HG02938 (cell line): Measurements from ENCODE around the gene HJV.

Experiments
- ATAC-seq: cut with Tn5 transposase; IDR thresholded peaks from one replicate; pipeline ENCODE4 v1.9.1; 2021; ENCODE audit warnings: mild to moderate bottlenecking, moderate library complexity; ENCODE audit not compliant: unreplicated experiment

HJV gene

DNA sequence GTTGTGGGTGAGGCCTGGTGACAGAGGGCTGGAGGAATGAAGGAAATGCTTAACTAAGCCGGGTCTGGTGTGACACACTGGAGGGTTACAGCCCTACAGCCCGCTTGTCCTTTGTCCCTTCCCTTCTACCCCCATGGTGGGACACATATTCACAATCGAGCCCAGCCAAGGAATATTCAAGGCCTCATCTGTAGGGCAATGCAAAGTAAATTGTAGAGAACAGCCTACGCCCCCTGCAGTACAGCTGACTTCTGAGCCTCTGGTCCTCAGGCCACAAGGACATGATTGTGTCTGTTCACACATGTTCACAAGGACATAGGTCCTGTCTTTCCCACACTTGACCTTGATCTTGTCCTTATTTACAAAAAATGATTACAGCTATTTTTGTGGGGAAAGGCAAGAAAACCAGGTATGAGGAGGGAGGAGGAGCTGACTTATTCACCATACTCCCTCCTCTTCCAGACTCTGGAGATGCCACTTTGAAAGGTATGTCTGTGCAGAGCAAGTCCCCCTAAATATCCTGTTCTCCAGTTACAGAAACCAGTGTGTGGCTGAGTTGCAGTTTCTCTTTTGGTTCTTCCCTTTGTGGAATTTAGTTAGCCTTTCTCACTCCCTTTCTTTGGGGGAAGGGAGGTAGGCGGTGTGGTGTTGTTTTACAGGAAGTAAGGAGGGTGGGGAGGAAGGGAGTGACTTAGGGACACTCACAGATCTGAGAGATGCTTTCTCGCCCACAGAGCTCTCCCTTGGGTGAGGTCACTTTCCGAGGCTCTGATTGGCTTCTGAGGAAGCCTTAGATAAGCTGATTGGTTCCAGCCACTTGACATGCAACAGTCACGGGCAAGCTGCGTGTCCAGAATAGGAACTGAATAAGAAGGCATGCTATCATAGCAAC lies 42.4 kb downstream of the HJV start:
- ATAC-seq = peak; percentile 92

DNA sequence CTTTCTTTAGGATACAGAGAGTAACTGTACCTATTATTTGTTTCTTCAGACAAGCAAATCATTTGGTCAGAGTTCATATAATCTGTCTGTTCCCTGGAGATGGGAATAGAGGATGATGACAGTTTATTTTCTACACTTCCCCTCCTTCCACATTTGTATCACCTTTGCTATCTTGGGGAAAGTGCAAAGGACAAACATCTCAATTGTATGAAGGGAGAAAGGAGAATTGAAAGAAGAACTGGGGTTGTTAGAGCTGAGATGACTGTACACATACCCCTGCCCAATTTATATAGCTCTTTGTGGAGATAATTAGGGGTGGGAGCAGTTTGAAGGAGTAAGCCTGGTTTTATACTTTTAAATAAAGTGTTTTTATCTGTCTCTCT lies 43.1 kb downstream of the HJV start:
- no peak for ATAC-seq

DNA sequence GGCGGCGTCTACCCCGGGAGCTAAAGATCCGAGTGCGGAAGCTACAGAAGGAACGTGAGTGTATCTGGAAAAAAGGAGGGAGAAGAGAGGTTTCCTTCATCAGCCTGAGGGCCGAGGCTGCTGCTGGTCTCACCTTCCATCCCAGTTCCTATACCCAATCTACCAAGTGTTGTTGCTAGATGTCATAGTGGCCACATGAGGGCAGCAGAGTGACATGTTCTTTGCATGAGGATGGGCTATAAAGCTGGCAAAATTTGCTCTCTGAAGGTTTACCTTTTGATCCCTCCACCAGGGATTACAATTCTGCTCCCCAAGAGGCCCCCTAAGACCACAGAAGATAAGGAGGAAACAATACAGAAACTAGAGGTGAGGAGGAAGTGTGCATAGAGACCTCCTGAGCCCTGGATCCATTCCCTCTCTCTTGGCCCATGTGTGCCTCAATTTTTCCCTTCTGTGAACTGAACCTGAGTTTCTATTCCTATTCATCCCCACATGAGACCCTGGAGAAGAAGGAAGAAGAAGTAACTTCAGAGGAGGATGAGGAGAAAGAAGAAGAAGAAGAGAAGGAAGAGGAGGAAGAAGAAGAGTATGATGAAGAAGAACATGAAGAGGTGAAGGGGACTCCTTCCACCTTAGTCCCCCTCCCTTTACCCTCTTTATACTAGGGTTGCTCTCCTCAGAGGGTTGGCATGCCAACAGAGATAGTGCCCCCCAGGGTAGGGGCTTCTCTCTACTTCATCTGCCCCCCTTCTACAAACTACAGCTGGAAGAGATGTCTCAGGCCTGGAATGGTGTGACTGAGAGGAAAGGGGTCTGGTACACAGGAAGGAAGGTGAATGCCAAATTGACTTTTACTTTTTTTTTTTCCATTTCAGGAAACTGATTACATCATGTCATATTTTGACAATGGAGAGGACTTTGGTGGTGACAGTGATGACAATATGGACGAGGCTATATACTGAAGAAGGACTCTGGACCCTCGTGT lies 43.8 kb downstream of the HJV start:
- no peak for ATAC-seq

DNA sequence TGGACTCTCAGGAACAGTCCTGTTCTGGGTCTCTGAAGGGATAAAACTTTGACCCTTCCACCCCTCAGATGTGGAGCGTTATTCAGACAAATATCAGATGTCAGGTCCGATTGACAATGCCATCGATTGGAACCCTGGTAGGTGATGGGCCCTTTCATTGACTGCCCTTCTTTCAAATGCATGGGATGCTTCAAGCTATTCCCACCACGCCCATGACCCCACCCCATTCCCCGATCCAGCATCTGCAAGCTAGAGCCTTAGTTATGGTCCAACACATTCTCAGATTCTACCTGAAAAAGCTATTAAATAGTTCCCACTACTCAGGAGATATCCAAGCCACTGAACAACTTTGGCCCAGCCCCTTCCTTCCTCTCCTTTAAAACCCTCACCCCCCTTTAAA lies 44.5 kb downstream of the HJV start:
- no peak for ATAC-seq

DNA sequence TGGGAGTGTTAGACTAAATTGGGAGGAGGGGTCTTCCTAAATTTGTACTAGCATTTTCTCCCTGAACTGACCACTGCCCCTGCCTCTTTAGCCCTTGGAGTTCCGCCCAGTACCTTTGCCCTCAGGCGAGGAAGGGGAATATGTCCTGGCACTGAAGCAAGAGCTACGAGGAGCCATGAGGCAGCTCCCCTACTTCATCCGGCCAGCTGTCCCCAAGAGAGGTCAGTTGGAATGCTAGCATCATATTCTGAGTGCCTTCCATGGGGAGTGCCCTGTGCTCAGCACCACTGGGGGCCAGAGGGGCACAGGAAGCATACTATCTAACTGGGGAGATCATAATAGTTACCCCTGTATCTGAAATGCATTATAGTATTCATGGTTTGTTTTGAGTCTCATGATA lies 46.3 kb downstream of the HJV start:
- no peak for ATAC-seq

DNA sequence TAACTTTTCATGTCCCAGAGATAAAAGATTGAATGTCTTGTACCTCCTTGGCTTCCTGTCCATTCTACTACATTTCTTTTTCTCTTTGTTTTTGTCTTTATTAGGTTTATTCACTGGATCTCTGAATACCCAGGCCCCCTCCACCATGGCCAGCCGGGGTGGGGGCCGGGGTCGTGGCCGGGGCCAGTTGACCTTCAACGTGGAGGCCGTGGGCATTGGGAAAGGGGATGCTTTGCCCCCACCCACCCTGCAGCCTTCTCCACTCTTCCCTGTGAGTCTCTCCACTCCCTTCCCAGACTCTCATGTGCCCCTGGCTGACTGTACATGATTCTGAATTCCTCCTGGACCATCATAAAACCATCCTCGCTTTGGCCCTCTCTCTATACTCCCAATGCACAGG lies 46.8 kb downstream of the HJV start:
- ATAC-seq = no peak

DNA sequence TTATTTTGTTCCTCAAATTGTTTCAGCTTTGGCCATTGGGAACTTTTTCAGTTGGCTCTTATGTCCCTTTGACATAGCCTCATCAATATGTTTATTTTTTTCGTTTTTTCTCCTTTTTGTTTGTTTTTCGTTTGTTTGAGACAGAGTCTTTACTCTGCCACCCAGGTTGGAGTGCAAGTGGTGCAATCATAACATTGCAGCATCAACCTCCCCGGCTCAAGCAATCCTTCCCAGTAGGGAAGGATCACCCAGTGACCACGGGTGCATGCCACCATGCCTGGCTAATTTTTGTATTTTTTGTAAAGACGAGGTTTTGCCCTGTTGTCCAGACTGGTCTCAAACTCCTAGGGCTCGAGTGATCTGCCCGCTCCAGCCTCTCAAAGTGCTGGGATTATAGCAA lies 49.0 kb downstream of the HJV start:
- ATAC-seq = no peak
